GM19023 (cell line): ENCODE results near the gene PCDHGB4.
"Not testable (repeated sequence)": the region's sequence is repeated elsewhere in the genome, so short reads cannot be mapped to it uniquely, and the experiment has no call there.

Experiments used
- ATAC-seq: cut with Tn5 transposase; IDR thresholded peaks from one replicate; pipeline ENCODE4 v1.9.1; 2021; ENCODE audit warnings: mild to moderate bottlenecking, moderate library complexity; ENCODE audit not compliant: unreplicated experiment

PCDHGB4 gene

DNA sequence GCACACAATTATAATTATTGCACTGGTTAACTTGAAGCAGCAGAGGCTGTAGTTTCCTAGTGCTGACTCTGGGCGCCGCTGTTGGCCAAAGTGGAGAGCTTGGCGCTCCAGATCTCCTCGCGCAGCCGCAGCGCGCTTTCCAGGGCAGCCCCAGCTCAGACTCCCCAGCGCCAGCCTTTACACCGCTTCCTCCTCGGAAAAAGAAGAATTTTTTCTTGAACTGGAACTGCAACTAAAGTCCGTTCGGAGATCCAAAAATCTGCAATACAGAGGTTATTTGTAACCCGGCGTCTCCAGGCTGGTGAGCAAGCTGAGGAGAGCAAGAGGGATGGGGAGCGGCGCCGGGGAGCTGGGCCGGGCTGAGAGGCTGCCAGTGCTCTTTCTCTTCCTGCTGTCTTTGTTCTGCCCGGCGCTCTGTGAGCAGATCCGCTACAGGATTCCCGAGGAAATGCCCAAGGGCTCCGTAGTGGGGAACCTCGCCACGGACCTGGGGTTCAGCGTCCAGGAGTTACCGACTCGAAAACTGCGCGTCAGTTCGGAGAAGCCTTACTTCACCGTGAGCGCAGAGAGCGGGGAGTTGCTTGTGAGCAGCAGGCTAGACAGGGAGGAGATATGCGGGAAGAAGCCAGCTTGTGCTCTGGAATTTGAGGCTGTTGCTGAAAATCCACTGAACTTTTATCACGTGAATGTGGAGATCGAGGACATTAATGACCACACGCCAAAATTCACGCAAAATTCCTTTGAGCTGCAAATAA is at the start of gene PCDHGB4:
PCDHGB4 (plus strand) TSS at position 142 of the 755 bp plus-strand sequence; CDS start at position 329, 187 bp downstream.
- peak; percentile 70 for ATAC-seq

DNA sequence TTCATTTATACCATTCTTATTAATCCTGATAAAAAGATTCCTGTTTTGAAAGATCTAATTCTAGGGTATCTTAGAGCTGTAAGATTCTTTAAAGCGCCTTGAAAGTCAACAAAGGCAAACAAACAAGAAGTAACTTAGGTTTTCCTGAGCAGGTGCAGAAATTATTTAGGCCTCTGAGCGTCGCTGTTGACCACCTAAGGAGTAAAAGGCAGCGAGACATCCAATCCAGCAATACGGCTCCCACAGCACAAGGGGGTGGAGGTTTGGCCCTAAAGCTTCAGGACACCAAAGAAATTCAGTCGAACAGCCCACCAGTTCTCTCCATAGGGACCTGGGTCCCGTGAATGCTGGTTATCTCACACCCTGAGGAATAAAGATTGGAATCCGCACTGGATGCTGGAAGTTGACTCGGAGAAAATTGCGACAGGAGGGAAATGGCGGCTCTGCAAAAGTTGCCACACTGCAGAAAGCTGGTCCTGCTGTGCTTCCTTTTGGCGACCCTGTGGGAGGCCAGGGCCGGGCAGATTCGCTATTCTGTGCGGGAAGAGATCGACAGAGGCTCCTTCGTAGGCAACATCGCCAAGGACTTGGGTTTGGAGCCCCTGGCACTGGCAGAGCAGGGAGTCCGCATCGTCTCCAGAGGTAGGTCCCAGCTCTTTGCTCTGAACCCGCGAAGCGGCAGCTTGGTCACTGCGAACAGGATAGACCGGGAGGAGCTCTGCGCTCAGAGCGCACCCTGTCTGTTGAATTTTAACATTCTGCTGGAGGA is 48.8 kb upstream of the PCDHGB4 start, which contains the start of gene PCDHGA2:
PCDHGA2 (plus strand) TSS at position 223 of the 769 bp plus-strand sequence.
- ATAC-seq: no peak

DNA sequence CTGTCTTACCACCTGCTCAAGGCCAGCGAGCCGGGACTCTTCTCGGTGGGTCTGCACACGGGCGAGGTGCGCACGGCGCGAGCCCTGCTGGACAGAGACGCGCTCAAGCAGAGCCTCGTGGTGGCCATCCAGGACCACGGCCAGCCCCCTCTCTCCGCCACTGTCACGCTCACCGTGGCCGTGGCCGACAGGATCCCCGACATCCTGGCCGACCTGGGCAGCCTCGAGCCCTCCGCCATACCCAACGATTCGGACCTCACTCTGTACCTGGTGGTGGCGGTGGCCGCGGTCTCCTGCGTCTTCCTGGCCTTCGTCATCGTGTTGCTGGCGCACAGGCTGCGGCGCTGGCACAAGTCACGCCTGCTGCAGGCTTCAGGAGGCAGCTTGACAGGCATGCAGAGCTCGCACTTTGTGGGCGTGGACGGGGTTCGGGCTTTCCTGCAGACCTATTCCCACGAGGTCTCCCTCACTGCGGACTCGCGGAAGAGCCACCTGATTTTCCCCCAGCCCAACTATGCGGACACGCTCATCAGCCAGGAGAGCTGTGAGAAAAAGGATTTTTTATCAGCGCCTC is 46.6 kb upstream of the PCDHGB4 start:
- ATAC-seq: not testable (repeated sequence)

DNA sequence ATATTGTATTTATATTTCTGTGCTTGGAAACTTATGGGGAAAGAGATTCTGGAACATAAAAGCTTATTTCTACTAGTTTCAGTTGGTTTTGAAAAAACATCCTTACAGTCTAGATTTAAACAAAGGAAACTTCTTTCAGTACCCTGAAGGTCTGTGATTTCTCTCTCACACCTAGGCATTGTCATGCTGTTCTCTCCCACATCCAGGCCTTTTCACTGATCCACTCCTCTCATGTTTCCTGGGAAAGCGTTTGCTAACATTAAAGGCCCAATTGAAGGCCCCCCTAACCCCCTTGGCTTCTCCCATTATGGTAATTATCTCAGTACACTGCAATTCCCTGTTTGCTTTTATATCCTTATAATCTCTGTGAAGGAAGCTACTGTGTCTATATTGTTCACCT is 44.7 kb upstream of the PCDHGB4 start:
- no peak for ATAC-seq

DNA sequence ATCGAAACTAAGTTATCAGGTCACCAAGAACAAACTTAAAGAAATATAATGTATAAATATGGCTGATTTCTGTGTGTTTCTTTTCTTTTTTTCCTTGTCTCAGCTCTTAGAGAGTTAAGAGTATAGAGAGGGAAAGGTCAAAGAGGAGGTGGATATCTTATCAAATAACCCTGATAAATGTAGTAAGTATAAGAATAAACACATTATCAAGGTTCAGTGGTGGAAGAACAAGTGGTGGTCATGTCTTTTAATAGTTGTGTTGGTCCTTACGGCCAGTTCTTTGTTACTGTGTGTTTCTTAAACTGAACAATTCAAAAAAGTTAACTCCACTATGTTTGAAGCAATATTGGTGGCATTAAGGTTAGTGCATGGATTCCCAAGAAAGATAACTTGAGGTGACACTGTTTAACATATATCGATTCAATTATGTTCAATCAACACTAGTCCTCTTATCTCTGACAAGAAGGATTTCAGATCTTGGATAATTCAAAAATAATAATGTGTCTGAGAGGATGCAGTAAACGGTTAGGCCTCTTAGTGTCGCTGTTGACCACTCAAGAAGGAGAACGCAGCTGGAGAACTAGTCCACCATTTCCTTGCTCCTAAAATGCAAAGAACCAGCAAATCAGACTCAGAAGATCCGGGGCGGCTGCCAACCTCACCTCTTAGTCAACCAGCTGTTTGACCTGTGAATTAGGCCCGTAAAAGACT is 44.1 kb upstream of the PCDHGB4 start, which contains the start of gene PCDHGA3:
PCDHGA3 (plus strand) TSS at position 588 of the 711 bp plus-strand sequence. CDS start 205 bp downstream, outside the sequence.
- ATAC-seq: no peak

DNA sequence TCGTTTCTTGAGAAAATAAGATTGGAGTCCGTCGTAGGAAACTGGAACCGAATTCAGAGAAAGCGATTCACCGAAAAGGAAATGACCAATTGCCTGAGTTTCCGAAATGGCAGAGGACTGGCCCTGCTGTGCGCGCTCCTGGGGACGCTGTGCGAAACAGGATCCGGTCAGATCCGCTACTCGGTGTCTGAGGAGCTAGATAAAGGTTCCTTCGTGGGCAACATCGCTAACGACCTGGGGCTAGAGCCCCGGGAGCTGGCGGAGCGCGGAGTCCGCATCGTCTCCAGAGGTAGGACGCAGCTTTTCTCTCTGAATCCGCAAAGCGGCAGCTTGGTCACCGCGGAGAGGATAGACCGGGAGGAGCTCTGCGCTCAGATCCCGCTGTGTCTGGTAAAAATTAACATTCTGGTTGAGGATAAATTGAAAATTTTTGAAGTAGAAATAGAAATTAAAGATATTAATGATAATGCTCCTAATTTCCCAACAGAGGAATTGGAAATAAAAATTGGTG is 43.5 kb upstream of the PCDHGB4 start:
- no peak for ATAC-seq

DNA sequence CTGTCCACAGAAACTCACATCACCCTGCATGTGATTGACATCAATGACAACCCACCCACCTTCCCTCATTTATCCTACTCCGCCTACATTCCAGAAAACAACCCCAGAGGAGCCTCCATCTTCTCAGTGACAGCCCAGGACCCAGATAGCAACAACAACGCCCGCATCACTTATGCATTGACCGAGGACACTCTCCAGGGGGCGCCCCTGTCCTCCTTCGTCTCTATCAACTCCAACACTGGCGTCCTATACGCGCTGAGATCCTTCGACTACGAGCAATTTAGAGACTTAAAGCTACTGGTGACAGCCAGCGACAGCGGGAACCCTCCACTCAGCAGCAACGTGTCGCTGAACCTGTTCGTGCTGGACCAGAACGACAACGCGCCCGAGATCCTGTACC is 42.2 kb upstream of the PCDHGB4 start:
- no peak for ATAC-seq

DNA sequence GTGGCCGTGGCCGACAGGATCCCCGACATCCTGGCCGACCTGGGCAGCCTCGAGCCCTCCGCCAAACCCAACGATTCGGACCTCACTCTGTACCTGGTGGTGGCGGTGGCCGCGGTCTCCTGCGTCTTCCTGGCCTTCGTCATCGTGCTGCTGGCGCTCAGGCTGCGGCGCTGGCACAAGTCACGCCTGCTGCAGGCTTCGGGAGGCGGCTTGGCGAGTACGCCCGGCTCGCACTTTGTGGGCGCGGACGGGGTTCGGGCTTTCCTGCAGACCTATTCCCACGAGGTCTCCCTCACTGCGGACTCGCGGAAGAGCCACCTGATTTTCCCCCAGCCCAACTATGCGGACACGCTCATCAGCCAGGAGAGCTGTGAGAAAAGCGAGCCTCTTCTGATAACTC is 41.5 kb upstream of the PCDHGB4 start:
- ATAC-seq: not testable (repeated sequence)

DNA sequence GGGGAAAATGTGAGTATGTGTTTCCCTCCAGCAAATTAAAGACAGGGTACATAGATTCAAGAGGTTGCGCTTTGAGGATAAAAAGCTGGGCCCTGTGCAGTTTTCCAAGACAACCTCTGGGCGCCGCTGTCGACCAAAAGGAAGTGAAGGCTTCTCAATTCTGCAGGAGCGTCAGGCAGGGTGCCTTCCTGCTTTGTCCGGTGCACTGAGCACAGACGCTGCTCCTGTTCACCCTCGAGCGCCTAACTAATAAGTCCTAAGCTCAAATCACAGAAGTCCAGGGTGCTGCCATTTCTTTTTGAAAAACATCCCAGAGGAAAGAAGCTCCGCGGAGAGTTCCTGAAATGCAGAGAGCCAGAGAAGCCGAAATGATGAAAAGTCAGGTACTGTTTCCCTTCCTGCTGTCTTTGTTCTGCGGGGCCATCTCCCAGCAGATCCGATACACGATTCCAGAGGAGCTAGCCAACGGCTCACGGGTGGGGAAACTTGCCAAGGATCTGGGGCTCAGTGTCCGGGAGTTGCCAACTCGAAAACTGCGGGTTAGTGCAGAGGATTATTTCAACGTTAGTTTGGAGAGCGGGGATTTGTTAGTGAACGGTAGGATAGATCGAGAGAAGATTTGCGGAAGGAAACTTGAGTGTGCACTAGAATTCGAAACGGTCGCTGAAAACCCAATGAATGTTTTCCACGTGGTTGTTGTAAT is 37.4 kb upstream of the PCDHGB4 start, which contains the start of gene PCDHGB1:
PCDHGB1 (plus strand) TSS at position 183 of the 703 bp plus-strand sequence; CDS start at position 345, 162 bp downstream.
- no peak for ATAC-seq

DNA sequence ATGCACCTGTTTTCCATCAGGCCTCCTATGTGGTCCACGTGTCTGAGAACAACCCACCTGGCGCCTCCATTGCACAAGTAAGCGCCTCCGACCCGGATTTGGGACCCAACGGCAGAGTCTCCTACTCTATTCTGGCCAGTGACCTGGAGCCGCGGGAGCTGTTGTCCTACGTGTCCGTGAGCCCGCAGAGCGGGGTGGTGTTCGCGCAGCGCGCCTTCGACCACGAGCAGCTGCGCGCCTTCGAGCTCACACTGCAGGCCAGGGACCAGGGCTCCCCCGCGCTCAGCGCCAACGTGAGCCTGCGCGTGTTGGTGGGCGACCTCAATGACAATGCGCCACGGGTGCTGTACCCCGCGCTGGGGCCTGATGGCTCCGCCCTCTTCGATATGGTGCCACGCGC is 35.9 kb upstream of the PCDHGB4 start:
- ATAC-seq: no peak

DNA sequence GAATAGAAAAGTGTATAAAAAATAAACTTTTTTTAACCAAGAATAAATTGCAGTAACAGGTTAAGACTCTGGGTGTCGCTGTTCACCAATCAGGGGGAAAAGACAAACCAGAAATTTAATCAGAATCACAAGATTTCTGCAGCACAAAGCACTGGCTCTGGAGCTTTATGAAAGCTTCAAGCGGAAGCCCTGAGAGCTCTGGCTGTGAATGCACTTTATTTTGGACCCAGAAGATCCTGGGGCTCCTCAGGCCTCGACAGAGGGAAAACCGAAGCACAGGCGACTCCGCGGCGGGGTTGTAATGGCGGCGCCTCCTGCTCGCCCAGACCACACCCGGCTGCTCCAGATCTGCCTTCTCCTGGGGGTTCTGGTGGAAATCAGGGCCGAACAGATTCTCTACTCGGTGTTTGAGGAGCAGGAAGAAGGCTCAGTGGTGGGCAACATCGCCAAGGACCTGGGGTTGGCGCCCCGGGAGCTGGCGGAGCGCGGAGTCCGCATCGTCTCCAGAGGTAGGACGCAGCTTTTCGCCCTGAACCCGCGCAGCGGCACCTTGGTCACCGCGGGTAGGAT is 32.5 kb upstream of the PCDHGB4 start, which contains the start of gene PCDHGA4:
PCDHGA4 (plus strand) TSS at position 122 of the 570 bp plus-strand sequence; CDS start at position 209, 87 bp downstream.
- no peak for ATAC-seq

DNA sequence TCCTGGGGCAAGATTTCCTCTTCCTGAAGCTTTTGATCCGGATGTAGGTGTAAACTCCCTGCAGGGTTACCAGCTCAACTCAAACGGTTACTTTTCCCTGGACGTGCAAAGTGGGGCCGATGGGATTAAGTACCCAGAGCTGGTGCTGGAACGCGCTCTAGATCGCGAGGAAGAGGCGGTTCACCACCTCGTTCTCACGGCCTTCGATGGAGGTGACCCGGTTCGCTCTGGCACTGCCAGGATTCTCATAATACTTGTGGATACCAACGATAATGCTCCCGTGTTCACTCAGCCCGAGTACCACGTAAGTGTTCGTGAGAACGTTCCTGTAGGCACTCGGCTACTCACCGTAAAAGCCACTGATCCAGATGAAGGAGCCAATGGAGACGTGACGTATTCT is 31.9 kb upstream of the PCDHGB4 start:
- ATAC-seq: no peak

DNA sequence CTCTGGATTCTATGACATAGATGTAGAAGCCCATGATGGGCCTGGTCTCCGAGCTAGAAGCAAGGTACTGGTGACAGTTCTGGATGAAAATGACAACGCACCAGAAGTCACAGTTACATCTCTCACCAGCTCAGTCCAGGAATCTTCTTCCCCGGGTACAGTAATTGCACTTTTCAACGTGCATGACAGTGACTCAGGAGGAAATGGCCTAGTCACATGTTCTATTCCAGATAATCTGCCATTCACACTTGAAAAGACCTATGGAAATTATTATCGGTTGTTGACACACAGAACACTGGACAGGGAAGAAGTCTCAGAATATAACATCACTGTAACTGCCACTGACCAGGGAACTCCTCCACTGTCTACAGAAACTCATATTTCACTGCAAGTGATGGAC is 31.4 kb upstream of the PCDHGB4 start:
- no peak for ATAC-seq

DNA sequence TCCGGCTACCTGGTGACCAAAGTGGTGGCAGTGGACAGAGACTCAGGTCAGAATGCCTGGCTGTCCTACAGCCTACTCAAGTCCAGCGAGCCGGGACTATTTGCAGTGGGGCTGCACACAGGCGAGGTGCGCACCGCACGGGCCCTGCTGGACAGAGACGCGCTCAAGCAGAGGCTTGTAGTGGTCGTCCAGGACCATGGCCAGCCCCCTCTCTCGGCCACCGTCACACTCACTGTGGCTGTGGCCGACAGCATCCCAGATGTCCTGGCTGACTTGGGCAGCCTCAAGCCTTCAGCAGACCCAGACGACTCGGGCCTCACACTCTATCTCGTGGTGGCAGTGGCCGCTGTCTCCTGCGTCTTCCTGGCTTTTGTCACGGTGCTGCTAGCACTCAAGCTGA is 30.5 kb upstream of the PCDHGB4 start:
- no peak for ATAC-seq

DNA sequence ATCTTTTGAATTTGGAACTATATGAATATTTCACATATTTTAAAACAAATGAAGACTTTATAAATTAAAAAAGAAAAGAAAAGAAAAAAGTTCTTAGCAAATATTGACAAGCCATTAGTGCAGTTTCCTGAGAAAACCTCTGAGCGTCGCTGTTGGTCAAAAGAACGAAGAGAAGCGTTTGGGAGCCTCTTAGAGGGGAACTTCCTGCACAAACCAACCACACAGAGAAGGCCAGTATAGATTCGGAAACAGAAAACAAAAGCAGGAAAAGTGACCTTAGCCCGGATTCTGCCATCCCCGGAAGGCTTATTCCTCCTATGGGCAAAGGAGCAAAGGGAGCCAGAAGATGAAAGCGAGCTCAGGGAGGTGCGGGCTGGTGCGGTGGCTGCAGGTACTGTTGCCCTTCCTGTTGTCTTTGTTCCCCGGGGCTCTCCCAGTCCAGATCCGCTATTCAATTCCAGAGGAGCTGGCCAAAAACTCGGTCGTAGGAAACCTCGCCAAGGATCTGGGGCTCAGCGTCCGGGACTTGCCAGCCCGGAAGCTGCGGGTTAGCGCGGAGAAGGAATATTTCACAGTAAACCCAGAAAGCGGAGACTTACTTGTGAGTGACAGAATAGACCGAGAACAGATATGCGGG is 27.6 kb upstream of the PCDHGB4 start, which contains the start of gene PCDHGB2:
PCDHGB2 (plus strand) TSS at position 205 of the 637 bp plus-strand sequence; CDS start at position 347, 142 bp downstream.
- no peak for ATAC-seq

DNA sequence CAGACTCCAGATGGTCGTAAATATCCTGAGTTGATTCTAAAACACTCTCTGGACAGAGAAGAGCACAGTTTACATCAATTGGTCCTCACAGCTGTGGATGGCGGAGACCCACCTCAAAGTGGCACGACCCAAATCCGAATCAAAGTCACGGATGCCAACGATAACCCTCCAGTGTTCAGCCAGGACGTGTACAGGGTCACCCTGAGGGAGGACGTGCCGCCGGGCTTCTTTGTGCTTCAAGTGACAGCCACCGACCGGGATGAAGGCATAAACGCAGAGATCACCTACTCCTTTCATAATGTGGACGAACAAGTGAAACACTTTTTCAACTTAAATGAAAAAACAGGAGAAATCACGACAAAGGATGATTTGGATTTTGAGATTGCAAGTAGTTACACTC is 26.8 kb upstream of the PCDHGB4 start:
- no peak for ATAC-seq

DNA sequence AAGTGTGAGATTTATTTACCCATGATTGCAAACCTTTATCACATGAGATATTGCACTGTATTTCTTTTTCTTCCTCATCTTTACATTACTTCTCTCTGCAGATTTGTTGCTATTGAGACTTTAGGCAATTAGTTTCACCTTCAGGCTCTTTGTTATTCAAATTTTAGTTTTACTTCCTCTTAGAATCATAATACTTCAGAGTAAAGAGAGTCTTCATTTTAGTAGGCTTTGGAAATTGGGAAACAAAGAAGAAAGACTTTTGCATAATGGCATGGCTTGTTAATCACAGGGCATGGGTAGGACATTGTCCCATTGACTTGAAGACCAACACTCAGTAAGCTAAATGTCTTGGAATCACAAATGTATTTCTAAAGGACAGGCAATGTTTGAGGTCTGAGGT is 24.8 kb upstream of the PCDHGB4 start:
- ATAC-seq: no peak

DNA sequence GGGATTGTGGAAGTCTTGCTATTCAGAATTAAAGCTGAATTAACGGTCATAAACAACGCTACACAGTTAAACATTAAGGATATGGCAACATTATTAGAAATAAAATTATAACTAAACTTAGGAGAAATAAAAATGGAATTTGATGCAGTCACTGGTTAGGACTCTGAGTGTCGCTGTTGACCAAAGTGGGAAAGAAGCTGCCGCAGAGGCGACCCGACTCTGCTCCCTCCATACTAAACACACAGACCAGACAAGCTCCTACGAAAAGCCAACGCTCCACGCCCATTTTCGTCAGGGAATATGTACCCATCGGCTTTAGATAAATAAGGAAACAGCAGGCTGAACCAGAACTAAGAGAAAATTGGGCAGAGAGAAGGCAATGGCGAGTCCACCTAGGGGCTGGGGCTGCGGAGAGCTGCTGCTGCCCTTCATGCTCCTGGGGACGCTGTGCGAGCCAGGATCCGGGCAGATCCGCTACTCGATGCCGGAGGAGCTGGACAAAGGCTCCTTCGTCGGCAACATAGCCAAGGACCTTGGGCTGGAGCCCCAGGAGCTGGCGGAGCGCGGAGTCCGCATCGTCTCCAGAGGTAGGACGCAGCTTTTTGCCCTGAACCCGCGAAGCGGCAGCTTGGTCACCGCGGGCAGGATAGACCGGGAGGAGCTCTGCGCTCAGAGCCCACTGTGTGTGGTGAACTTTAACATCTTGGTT is 23.4 kb upstream of the PCDHGB4 start, which contains the start of gene PCDHGA5:
PCDHGA5 (plus strand) TSS at position 211 of the 709 bp plus-strand sequence; CDS start at position 380, 169 bp downstream.
- ATAC-seq: no peak
